ENCODE data around the gene SYNDIG1L. TPM values are rescaled to one million over a fixed set of nuclear protein-coding genes. Genes with fewer than 3 reads are reported as not detected.

The SYNDIG1L gene
- total RNA-seq, 1 donor from 2014 or later = not detected

DNA sequence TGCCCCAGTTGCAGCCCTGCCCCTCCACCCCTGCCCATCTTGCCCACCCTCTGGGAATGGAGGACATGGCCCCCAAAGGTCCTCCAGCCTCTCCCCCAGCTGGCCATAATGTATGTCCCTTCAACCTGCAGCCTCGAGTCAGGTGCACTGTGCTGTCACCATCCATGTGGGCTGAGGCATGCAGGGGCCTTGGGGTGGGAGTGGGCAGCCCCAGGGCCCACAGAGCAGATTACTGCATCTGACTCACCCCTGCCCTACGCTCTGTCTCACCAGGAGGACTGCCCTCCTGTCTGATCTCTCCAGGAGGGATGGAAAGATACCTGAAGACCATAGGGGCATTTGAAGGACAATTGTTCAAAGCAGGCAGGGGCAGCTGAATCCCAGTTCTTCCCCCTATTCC lies 13.3 kb downstream of the SYNDIG1L start:
- H3K4me3 Mint-ChIP-seq (ENCODE audit: unreplicated experiment) = no peak overlapping the region
- TF ChIP-seq, protein P1, sequence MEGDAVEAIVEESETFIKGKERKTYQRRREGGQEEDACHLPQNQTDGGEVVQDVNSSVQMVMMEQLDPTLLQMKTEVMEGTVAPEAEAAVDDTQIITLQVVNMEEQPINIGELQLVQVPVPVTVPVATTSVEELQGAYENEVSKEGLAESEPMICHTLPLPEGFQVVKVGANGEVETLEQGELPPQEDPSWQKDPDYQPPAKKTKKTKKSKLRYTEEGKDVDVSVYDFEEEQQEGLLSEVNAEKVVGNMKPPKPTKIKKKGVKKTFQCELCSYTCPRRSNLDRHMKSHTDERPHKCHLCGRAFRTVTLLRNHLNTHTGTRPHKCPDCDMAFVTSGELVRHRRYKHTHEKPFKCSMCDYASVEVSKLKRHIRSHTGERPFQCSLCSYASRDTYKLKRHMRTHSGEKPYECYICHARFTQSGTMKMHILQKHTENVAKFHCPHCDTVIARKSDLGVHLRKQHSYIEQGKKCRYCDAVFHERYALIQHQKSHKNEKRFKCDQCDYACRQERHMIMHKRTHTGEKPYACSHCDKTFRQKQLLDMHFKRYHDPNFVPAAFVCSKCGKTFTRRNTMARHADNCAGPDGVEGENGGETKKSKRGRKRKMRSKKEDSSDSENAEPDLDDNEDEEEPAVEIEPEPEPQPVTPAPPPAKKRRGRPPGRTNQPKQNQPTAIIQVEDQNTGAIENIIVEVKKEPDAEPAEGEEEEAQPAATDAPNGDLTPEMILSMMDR (IDR thresholded peaks at IDR 0.05) = no peak
- no peak overlapping the region for H3K27ac Mint-ChIP-seq (ENCODE audit: unreplicated experiment)
- H3K27me3 Mint-ChIP-seq (ENCODE audit: unreplicated experiment) = peaks cover 33% of the 10 kb centered on the region
- no peaks in the 10 kb centered on the region for H3K36me3 Mint-ChIP-seq (ENCODE audit: unreplicated experiment)
- DNase-seq (ENCODE audit: extremely low spot score, unreplicated experiment) = no peak
- H3K4me1 Mint-ChIP-seq (ENCODE audit: unreplicated experiment) = peaks cover 5% of the 10 kb centered on the region
- no peaks in the 10 kb centered on the region for H3K9me3 Mint-ChIP-seq (ENCODE audit: unreplicated experiment)

DNA sequence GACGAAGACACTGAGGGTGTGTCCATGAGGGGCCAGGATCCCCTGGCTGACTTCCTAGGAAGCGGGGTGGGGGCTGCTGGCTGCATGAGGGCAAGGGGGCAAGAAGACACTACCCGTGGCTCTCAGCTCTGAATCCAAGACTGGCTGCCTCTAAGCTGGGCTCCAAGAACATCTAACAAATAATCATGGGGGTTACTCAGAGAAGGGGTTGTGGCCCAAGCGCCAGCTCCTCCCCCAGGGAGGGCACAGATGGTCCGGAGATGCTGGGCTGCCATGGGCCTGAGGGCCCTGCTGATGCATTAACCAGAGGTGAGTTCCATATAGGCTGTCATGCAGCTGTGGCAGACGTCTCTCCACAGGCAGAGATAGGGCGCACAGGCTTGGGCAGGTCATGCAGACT lies 14.3 kb downstream of the SYNDIG1L start:
- no peak overlapping the region for H3K4me3 Mint-ChIP-seq (ENCODE audit: unreplicated experiment)
- DNase-seq (ENCODE audit: extremely low spot score, unreplicated experiment) = no peak
- H3K27ac Mint-ChIP-seq (ENCODE audit: unreplicated experiment) = no peak overlapping the region
- H3K9me3 Mint-ChIP-seq (ENCODE audit: unreplicated experiment) = no peaks in the 10 kb centered on the region
- H3K27me3 Mint-ChIP-seq (ENCODE audit: unreplicated experiment) = peaks cover 33% of the 10 kb centered on the region
- H3K4me1 Mint-ChIP-seq (ENCODE audit: unreplicated experiment) = peaks cover 5% of the 10 kb centered on the region
- H3K36me3 Mint-ChIP-seq (ENCODE audit: unreplicated experiment) = no peaks in the 10 kb centered on the region
- TF ChIP-seq, protein P1 (IDR thresholded peaks at IDR 0.05) = no peak

DNA sequence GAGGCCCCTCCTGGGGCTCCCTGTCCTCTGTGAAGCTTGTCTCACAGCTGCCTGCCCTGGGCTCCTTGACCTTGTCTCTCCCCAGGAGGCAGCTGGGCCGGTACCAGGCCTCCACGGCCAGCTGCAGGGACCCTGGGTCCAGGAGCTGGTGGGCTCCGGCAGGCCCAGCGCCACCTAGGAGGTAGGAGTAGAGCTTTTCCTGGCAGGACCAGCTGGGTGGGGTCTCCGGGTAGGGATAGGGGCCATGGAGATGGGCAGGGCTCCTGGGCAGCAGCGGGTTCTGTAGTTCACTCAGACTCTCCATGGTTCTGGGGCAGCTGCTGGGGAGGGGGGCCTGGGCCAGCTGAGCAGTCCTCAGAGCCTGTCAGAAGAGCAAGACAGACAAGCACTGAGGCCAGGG lies 16.6 kb downstream of the SYNDIG1L start:
- Mint-ChIP-seq H3K4me3 (ENCODE audit: unreplicated experiment) (no peak overlapping the region), H3K27ac (ENCODE audit: unreplicated experiment) (no peak overlapping the region), H3K9me3 (ENCODE audit: unreplicated experiment) (no peaks in the 10 kb centered on the region), H3K4me1 (ENCODE audit: unreplicated experiment) (peaks cover 4% of the 10 kb centered on the region), H3K36me3 (ENCODE audit: unreplicated experiment) (no peaks in the 10 kb centered on the region), H3K27me3 (ENCODE audit: unreplicated experiment) (peaks cover 37% of the 10 kb centered on the region)
- TF ChIP-seq, protein P1 (IDR thresholded peaks at IDR 0.05) = no peak
- DNase-seq (ENCODE audit: extremely low spot score, unreplicated experiment) = no peak

DNA sequence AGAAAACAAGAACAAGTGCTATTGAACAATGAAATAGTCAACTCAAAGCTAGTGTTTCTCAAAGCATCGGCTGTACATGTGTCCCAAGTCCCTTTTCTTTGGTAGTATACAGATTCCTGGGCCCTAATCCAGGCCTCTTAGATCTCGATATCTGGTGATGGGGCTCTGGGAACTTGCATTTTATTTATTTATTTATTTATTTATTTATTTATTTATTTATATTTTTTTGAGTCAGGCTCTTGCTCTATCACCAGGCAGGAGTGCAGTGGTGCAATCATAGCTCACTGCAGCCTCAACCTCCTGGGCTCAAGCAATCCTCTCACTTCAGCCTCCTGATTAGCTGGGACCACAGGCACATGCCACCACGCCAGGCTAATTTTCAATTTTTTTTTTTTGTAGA lies 17.1 kb downstream of the SYNDIG1L start:
- Mint-ChIP-seq H3K27me3 (ENCODE audit: unreplicated experiment) (peaks cover 35% of the 10 kb centered on the region), H3K4me1 (ENCODE audit: unreplicated experiment) (no peaks in the 10 kb centered on the region), H3K9me3 (ENCODE audit: unreplicated experiment) (no peaks in the 10 kb centered on the region), H3K27ac (ENCODE audit: unreplicated experiment) (no peak overlapping the region), H3K36me3 (ENCODE audit: unreplicated experiment) (no peaks in the 10 kb centered on the region), H3K4me3 (ENCODE audit: unreplicated experiment) (no peak overlapping the region)
- no peak for DNase-seq (ENCODE audit: extremely low spot score, unreplicated experiment)
- TF ChIP-seq, protein P1 (IDR thresholded peaks at IDR 0.05) = no peak

DNA sequence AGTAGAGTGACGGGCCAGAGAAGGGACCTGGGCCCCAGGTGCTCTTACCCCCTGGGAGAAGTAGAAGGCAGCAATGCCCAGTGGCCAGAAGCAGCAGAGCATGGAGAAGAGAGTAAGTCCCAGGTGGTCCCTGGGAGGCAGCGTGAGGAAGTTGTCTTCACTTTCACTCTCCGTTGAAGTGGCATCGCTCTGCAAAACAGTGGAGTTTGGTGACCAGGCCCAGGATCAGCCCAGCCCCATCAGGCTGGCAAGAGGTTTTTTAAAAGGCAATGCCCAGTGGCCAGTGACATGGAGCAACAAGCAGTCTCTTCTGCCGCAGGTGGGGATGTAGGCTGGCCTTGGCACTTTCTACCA lies 18.2 kb downstream of the SYNDIG1L start:
- Mint-ChIP-seq H3K27me3 (ENCODE audit: unreplicated experiment) (peaks cover 30% of the 10 kb centered on the region), H3K4me1 (ENCODE audit: unreplicated experiment) (peaks cover 2% of the 10 kb centered on the region), H3K4me3 (ENCODE audit: unreplicated experiment) (no peak overlapping the region), H3K36me3 (ENCODE audit: unreplicated experiment) (no peaks in the 10 kb centered on the region), H3K9me3 (ENCODE audit: unreplicated experiment) (no peaks in the 10 kb centered on the region), H3K27ac (ENCODE audit: unreplicated experiment) (no peak overlapping the region)
- no peak for DNase-seq (ENCODE audit: extremely low spot score, unreplicated experiment)
- TF ChIP-seq, protein P1 (IDR thresholded peaks at IDR 0.05) = no peak

Measured in osteocyte (in vitro differentiated cells).